ENCODE data around the gene QRSL1. TPM values are rescaled to one million over a fixed set of nuclear protein-coding genes. Genes with fewer than 3 reads are reported as not detected.
"Not testable (repeated sequence)": the region's sequence is repeated elsewhere in the genome, so short reads cannot be mapped to it uniquely, and the experiment has no call there.

Gene QRSL1
- total RNA-seq, 1 donor from 2014 or later, result 18.3 TPM

GRCh38 chr6:106692112-106692818 is 62.9 kb downstream of the QRSL1 start:
- no peak for TF ChIP-seq CTCF (IDR thresholded peaks at IDR 0.05; ENCODE audit: unreplicated experiment)
- Mint-ChIP-seq H3K27me3 (no peaks in the 10 kb centered on the region), H3K4me3 (ENCODE audit: low read depth) (no peak overlapping the region), H3K9me3 (ENCODE audit: low read depth) (peaks cover 3% of the 10 kb centered on the region), H3K27ac (peak overlapping the region; percentile 33), H3K4me1 (ENCODE audit: low read depth) (peaks cover 17% of the 10 kb centered on the region), H3K36me3 (ENCODE audit: insufficient read depth) (no peaks in the 10 kb centered on the region)
- DNase-seq (ENCODE audit: low spot score, unreplicated experiment), result no peak

GRCh38 chr6:106692819-106693208 is 63.4 kb downstream of the QRSL1 start:
- Mint-ChIP-seq H3K4me1 (ENCODE audit: low read depth) (peaks cover 14% of the 10 kb centered on the region), H3K27me3 (no peaks in the 10 kb centered on the region), H3K4me3 (ENCODE audit: low read depth) (no peak overlapping the region), H3K36me3 (ENCODE audit: insufficient read depth) (no peaks in the 10 kb centered on the region), H3K27ac (peak overlapping the region; percentile 33), H3K9me3 (ENCODE audit: low read depth) (peaks cover 3% of the 10 kb centered on the region)
- no peak for TF ChIP-seq CTCF (IDR thresholded peaks at IDR 0.05; ENCODE audit: unreplicated experiment)
- no peak for DNase-seq (ENCODE audit: low spot score, unreplicated experiment)

- no peak overlapping the region for H3K27ac Mint-ChIP-seq
- H3K4me1 Mint-ChIP-seq (ENCODE audit: low read depth), result peaks cover 14% of the 10 kb centered on the region
- no peak overlapping the region for H3K4me3 Mint-ChIP-seq (ENCODE audit: low read depth)
- TF ChIP-seq CTCF (IDR thresholded peaks at IDR 0.05; ENCODE audit: unreplicated experiment), result no peak
- H3K27me3 Mint-ChIP-seq, result no peaks in the 10 kb centered on the region
- no peaks in the 10 kb centered on the region for H3K36me3 Mint-ChIP-seq (ENCODE audit: insufficient read depth)
- H3K9me3 Mint-ChIP-seq (ENCODE audit: low read depth), result peaks cover 3% of the 10 kb centered on the region
- DNase-seq (ENCODE audit: low spot score, unreplicated experiment), result no peak
These were observed 64.0 kb downstream of the QRSL1 start for GRCh38 chr6:106693418-106693817.

GRCh38 chr6:106694343-106694742 is 65.0 kb downstream of the QRSL1 start:
- no peak overlapping the region for H3K27ac Mint-ChIP-seq
- H3K27me3 Mint-ChIP-seq, result no peaks in the 10 kb centered on the region
- peaks cover 14% of the 10 kb centered on the region for H3K4me1 Mint-ChIP-seq (ENCODE audit: low read depth)
- no peak for DNase-seq (ENCODE audit: low spot score, unreplicated experiment)
- no peak for TF ChIP-seq CTCF (IDR thresholded peaks at IDR 0.05; ENCODE audit: unreplicated experiment)
- no peak overlapping the region for H3K4me3 Mint-ChIP-seq (ENCODE audit: low read depth)
- H3K9me3 Mint-ChIP-seq (ENCODE audit: low read depth), result peaks cover 3% of the 10 kb centered on the region
- no peaks in the 10 kb centered on the region for H3K36me3 Mint-ChIP-seq (ENCODE audit: insufficient read depth)

GRCh38 chr6:106700581-106700980 is 71.2 kb downstream of the QRSL1 start:
- H3K4me1 Mint-ChIP-seq (ENCODE audit: low read depth), result peaks cover 27% of the 10 kb centered on the region
- H3K9me3 Mint-ChIP-seq (ENCODE audit: low read depth), result peaks cover 8% of the 10 kb centered on the region
- no peak overlapping the region for H3K27ac Mint-ChIP-seq
- no peaks in the 10 kb centered on the region for H3K27me3 Mint-ChIP-seq
- peaks cover 2% of the 10 kb centered on the region for H3K36me3 Mint-ChIP-seq (ENCODE audit: insufficient read depth)
- no peak for DNase-seq (ENCODE audit: low spot score, unreplicated experiment)
- no peak for TF ChIP-seq CTCF (IDR thresholded peaks at IDR 0.05; ENCODE audit: unreplicated experiment)
- H3K4me3 Mint-ChIP-seq (ENCODE audit: low read depth), result no peak overlapping the region

GRCh38 chr6:106701201-106701600 is 71.8 kb downstream of the QRSL1 start:
- DNase-seq (ENCODE audit: low spot score, unreplicated experiment); H3K27ac Mint-ChIP-seq; H3K36me3 Mint-ChIP-seq (ENCODE audit: insufficient read depth); H3K27me3 Mint-ChIP-seq; H3K4me3 Mint-ChIP-seq (ENCODE audit: low read depth): not testable (repeated sequence)
- peaks cover 27% of the 10 kb centered on the region for H3K4me1 Mint-ChIP-seq (ENCODE audit: low read depth)
- H3K9me3 Mint-ChIP-seq (ENCODE audit: low read depth), result peaks cover 11% of the 10 kb centered on the region

Measured in progenitor cell of endocrine pancreas (in vitro differentiated cells).